ENCODE measurements around the gene FAM171A2.

GRCh38 chr17:44356241-44356640, 7.4 kb downstream of the FAM171A2 start:
- TF ChIP-seq POLR2A (IDR thresholded peaks at IDR 0.05; ENCODE audit: low read length) (no peak), GATA1 (IDR thresholded peaks at IDR 0.05; ENCODE audit: low read depth, low read length) (no peak)
